Stimulated activated CD8-positive, alpha-beta memory T cell treated with anti-CD3 and anti-CD28 coated beads, Interleukin-7, amount 100 ng/mL, for 4 hours (primary cell): Measurements from ENCODE around the gene TRIM40.
A peak's percentile ranks its signal among the peaks of the same experiment; 100 is the strongest.

Source experiments
- DNase-seq, 2 donors: peaks; one replicate each; pipeline ENCODE4 v3.0.0-alpha.2; 2020; ENCODE audit warnings: low read depth in 2 of 2

TRIM40 gene

GRCh38 chr6:30149858-30150550 lies 14.1 kb downstream of the TRIM40 start:
- DNase-seq = no peak

DNA sequence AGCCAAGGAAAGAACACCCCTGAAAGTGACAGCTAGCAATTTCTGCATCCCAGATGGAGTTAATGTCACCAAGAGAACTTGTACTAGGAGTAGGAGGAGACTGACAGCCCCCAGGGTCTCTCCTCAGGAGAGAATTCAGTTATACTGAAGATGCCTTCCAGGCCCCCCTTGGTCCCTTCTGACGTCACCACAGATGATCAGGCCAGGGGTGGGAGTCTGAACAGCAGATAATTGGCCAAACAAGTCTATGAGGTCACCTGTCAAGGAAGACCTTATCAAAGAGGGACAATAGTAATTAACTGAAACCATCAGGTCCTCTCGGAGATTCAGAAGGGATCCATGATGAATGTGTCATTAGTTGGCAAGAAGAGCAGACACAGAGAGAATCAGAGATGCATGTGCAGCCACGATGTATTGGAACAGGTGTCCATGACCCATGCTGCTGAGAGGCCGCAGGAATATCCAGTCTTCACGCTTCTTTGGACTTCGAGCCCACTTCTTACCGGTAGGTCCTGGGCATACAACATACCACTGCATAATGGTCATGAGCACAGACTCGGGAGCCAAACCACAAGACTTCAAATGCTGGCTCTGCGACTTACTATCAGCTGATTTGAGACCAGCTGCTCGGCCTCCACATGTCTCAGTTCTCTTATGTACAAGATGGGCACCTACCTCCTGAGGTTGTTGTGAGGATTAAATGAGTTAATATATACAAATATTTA lies 14.9 kb downstream of the TRIM40 start:
- DNase-seq = no peak

- DNase-seq = no peak
Observed at GRCh38 chr6:30151580-30151979, 15.6 kb downstream of the TRIM40 start.

DNA sequence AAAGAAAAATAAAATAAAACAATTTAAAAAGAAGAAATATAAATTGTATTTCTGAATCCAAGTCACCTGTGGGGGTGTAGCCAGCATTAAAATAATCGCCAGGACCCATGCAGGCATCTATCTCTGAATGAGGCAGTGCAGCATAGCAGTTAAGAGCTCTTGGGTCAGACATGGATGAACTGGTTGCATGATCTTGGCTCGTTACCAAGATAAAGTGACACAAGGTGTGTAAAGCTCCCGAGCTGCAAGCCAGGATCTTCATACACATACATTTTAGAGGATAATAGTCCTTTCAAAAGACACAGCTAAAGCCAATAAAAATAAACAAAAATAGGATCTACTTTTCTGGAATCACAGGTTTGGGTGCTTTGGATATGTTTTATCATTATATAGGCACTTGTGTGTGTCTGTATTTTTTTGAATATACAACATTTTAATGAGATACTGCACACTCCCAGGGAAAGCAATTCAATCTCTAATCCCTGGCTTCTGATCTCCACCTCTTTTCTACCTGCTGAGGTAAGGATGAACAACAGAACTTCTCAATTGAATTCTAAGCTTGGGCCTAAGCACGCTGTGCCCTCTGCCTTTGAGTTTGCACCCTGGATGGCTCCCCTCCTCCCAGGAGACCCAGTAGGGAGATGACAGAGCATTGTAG lies 16.2 kb downstream of the TRIM40 start:
- no peak for DNase-seq

- no peak for DNase-seq
Observed at GRCh38 chr6:30152910-30153610, 17.1 kb downstream of the TRIM40 start.

GRCh38 chr6:30154061-30154460 lies 18.1 kb downstream of the TRIM40 start:
- no peak for DNase-seq

DNA sequence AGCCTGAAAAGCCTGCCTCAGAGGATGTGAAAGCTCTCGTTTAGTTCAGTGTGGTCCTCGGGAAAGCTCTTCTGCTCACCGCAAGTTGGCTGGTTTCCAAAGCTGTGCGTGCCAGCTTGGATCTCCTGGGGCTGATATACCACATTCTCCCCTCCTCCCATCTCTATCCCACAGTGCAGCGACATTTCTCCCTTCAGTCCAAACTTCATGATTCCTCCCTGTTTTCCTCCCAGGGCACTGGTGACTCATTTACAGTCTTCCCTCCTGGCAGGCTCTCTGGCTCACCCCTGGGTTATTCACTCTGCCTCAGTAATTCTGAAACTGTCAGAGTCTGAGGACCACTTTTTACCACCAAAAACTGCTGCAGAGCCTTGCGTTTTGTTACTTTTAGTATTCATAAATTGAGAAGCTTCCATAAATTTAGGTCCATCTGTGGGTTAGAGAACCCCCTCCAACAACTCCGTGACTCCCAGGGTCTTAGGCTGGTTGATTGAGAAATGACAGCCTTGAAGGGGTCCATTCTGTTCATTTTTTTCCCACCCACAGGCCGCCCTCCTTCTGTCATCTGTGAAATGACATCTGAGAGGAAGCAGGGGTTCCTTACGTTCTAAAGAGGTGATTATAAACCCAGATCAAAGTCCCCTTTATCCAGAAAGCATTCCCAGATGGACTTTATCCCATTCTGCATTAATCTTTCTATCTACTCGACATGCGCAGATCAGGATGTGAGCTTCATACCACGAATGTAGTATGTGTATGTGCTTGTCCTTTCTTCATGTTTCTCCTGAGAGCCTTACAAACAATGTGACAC lies 19.0 kb downstream of the TRIM40 start:
- no peak for DNase-seq

DNA sequence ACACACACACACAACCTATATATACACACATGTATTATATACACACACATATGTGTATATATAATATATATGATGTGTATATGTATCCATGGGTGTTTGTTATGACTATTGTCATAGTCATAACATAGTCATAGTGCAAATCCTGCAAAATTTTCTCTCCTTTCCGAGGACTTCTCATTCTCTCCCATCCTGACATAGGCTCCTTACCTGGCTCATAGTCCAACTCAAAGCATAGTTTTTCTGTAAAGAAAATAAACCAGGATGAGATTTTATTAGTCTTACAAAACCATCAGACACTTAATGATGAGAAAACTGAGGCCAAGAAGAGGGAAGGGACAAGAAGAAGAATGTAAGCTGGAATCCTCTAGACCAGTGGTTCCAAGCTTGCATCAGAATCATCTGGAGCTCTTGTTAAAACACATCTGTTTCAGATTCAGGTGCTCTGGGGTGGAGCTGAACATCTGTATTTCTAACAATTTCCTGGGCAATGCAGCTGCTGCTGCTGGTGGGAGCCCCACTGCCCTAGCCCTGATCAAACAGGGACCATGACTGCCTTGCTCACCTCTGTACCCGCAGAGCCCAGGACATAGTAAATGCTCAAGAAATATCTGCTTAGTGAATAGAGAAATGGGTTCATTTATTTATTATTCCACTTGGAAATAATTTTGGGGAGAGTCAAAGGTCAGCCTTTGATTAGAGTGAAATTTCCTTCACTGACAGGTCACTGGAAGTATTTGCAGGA lies 19.8 kb downstream of the TRIM40 start:
- DNase-seq = no peak

- DNase-seq = no peak
Observed at GRCh38 chr6:30156262-30156599, 20.3 kb downstream of the TRIM40 start.

DNA sequence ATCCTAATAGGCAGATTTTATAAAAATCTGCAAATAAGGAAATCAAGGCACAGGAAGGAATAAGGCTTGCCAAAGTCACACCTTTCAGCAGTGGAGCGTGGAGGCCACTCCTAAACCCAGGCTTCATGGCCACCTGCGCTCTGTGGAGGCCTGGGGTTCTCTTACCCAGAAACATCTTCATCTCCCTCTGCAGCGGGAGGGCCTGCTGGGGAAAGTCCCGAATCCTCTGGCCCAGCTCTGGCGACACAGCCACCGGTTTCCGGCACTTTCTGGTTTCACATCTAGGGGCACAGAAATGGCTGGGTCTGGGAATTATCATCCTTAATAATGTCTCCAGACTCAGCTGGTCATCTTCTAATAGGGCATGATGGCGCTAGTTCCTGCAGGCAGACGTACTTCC lies 20.8 kb downstream of the TRIM40 start:
- DNase-seq = no peak

GRCh38 chr6:30157581-30157980 lies 21.6 kb downstream of the TRIM40 start:
- DNase-seq = no peak

DNA sequence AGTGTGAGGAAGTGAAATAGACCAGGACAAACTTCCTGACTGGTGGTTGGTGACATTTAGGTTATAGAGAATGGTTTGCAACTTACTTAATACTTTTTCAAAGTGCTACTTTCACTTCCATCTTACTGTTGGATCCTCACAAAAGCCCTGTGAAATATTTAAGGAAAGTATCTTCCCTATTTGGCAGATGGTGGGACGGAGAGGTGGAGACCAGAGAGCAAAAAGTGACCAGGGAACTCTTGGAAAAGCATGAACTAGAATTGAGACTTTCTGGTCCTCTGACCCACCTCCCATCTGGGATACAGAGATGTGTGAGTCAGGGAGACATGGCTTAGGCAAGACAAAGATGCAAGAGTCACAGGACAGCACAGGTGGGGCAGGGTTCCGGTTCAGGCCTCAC lies 22.1 kb downstream of the TRIM40 start:
- no peak for DNase-seq

DNA sequence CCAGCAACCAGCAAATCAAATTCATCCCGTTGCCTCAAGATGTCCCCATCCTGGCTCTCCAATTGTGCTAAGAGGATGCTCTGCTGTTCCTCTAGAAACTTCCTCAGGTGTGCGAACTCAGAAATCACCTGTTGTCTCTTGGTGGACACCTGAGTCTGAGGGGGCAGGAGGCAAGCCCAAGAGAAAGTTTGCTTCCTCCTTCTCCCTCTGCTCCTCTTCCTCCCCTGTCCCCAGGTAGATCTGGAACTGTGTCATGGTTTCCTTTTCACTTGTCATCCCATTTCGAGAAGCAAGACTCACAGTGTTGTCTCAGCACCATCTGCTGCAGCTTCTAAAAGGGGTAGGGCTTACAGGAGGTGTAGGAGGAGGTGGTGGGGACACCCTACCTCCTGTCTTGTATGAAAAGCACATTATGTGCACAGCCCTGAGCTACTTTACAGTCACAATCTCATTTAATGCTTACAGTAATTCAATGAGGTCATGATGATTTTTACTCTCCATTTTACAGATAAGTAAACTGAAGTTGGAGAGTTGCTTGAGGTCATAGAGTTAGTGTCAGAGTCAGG lies 22.6 kb downstream of the TRIM40 start:
- DNase-seq = no peak

GRCh38 chr6:30160008-30160784 lies 24.3 kb downstream of the TRIM40 start:
- DNase-seq = no peak

GRCh38 chr6:30160785-30161531 lies 25.0 kb downstream of the TRIM40 start, which contains the start of gene TRIM10:
TSS of gene TRIM10 (minus strand) at chr6:30161211. CDS start at chr6:30160858, 353 bp downstream.
- DNase-seq = no peak

GRCh38 chr6:30162265-30163089 lies 26.5 kb downstream of the TRIM40 start:
- no peak for DNase-seq

DNA sequence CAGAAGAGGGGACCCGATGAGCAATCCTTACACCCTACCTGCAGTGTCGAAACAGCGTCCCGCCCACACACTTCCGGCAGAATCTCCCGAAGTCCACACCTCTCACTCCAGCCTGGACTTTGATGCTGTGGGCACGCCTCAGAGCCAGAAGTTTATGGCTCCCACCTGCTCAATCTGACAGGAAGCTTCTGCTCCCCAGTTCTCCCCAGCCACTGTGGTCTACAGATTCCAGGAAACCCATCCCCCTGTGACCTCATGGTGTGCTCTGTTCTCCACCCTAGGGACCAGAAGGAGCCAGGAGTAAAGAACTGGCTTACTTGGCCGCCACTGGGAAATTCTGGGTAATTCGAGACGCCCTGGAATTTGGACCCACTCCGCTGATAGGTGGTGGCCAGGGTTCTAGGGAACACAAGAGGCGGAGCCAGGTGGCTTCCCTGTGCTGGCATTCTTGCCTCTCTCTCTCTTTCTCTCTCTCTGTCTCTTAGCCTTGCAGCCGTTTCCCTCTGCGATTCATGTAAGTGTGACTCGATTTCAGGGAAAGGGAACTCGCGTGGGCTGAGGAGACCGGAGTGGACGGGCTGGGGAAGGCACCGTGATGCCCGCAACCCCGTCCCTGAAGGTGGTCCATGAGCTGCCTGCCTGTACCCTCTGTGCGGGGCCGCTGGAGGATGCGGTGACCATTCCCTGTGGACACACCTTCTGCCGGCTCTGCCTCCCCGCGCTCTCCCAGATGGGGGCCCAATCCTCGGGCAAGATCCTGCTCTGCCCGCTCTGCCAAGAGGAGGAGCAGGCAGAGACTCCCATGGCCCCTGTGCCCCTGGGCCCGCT lies 27.4 kb downstream of the TRIM40 start, which contains the start of gene TRIM15:
TSS of gene TRIM15 (plus strand) at position 457 of the 828 bp plus-strand sequence. CDS start at position 596, 139 bp downstream.
- DNase-seq = peak; percentile 16 to 18
